Lower leg skin (tissue), 4 donors: ENCODE results near the gene DPEP2. TPM values are rescaled to one million over a fixed set of nuclear protein-coding genes. Genes with fewer than 3 reads are reported as not detected.
A peak's percentile ranks its signal among the peaks of the same experiment; 100 is the strongest.
"Not testable (repeated sequence)": the region's sequence is repeated elsewhere in the genome, so short reads cannot be mapped to it uniquely, and the experiment has no call there.

ENCODE experiments used
- DNase-seq, 2 donors: peaks; one replicate each; pipeline ENCODE4 v3.0.0-alpha.2; 2019; ENCODE audit warnings: low spot score in 2 of 2
- H3K4me3 ChIP-seq: fragments of 200-600 bp; sonication (generic); 2 replicates; pipeline ENCODE4 v1.5.1; 2017; ENCODE audit warnings: mild to moderate bottlenecking, low read depth; ENCODE audit not compliant: poor library complexity, severe bottlenecking
- POLR2A ChIP-seq, 2 donors: fragments of 450-650 bp; IDR thresholded peaks; one replicate each; pipeline ENCODE4 v1.6.1; 2016 to 2017; ENCODE audit warnings: antibody characterized with exemption in 2 of 2, mild to moderate bottlenecking in 1 of 2, moderate library complexity in 1 of 2
- WGBS, 2 donors: methylation state at CpG; one replicate each; pipeline ENCODE4 v1.1.5; 2018; 5-methylcytosine and 5-hydroxymethylcytosine counted together
- intact Hi-C: fragments of 100-400 bp; cut with DNase I; formaldehyde crosslinking; loops from one replicate; pipeline ENCODE4 v1.15.0; 2023; ENCODE audit warnings: low total_unique reads
- total RNA-seq, 4 donors: library from RNA; depleted of rRNA; stranded (reverse); fragments of >200 nt; gene quantifications; one replicate each; pipeline ENCODE4 v1.1.0, GENCODE V29; 2016
- TF ChIP-seq, protein P1 (sequence below), 3 donors: fragments of 450-650 bp; IDR thresholded peaks; one replicate each; pipeline ENCODE4 v1.5.1; 2016; ENCODE audit warnings: antibody characterized with exemption in 3 of 3, mild to moderate bottlenecking in 3 of 3, moderate library complexity in 2 of 3

The DPEP2 gene
- total RNA-seq, 4 donors from 2014 or later = 0.52 to 5.9 (median 1.7) TPM

DNA sequence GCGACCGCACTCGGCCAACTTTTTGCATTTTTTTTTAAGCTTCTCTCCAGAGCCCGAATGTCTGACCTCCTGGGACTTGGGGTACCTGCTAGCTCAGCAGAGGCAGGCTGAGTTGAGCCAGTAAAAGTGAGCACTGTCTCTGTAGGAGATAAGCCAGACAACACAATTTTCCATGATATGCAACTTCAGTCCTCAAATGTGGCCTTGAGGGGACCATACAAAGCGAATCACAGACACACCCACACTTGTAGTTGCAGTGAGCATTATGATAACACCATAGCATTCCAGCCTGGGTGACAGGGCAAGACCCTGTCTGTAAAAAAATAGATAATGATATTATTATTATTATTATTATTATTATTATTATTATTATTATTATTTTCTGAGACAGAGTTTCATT is 2.6 kb downstream of the DPEP2 start:
- intact Hi-C loops = loop anchor here (10.0 kb wide), 1 partner anchor 228 kb away; no protein-coding TSS in a partner anchor
- WGBS, 2 donors = 90 to 92% methylated on average over 5 of the region's 5 CpGs
- no peak overlapping the region for H3K4me3 ChIP-seq
- TF ChIP-seq POLR2A (IDR thresholded peaks at IDR 0.05) = no peak
- TF ChIP-seq, protein P1, sequence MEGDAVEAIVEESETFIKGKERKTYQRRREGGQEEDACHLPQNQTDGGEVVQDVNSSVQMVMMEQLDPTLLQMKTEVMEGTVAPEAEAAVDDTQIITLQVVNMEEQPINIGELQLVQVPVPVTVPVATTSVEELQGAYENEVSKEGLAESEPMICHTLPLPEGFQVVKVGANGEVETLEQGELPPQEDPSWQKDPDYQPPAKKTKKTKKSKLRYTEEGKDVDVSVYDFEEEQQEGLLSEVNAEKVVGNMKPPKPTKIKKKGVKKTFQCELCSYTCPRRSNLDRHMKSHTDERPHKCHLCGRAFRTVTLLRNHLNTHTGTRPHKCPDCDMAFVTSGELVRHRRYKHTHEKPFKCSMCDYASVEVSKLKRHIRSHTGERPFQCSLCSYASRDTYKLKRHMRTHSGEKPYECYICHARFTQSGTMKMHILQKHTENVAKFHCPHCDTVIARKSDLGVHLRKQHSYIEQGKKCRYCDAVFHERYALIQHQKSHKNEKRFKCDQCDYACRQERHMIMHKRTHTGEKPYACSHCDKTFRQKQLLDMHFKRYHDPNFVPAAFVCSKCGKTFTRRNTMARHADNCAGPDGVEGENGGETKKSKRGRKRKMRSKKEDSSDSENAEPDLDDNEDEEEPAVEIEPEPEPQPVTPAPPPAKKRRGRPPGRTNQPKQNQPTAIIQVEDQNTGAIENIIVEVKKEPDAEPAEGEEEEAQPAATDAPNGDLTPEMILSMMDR (IDR thresholded peaks at IDR 0.05) = no peak
- no peak for DNase-seq

DNA sequence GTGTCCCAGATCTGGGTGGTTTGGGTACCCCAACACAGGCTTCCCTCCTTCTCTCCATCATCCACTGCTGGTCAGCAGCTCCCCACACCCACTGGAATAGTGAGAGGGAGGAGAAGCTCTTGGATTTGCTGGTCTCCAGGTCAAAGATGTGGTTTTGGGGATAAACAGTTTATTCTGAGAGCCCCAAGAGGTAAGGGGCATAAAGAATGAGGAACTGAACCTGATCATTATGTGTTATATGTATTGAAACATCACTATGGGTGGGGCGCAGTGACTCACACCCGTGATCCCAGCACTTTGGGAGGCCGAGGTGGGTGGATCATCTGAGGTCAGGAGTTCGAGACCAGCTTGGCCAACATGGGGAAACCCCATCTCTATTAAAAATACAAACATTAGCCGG is 3.9 kb downstream of the DPEP2 start:
- H3K4me3 ChIP-seq = no peak overlapping the region
- no peak for TF ChIP-seq POLR2A (IDR thresholded peaks at IDR 0.05)
- TF ChIP-seq, protein P1 (IDR thresholded peaks at IDR 0.05) = no peak
- 62 to 65% methylated on average over 5 of the region's 5 CpGs for WGBS, 2 donors
- DNase-seq = no peak
- intact Hi-C loops = loop anchor here (10.0 kb wide), 1 partner anchor 229 kb away; no protein-coding TSS in a partner anchor

DNA sequence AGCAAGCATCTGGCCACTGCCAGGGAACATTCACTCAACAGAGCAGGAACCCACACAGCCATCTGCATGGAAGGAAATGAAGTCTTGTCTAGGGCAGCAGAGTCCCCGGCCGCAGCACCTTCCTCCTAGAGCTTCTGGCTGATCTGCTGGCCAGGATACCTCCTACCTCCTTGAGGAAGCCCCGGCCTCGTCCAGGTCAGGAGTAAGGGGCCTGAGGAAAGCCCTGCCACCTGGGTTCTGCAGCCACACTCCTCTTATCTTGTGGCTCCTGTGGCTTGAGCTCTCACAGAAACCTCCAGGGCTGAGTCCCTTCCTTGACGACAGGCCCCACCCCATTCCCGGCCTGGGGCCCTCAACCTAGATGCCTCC is 5.3 kb downstream of the DPEP2 start:
- intact Hi-C loops = loop anchor here (5.0 to 10.0 kb wide), 2 partner anchors 48 to 231 kb away; no protein-coding TSS in a partner anchor
- not testable (repeated sequence) for H3K4me3 ChIP-seq

DNA sequence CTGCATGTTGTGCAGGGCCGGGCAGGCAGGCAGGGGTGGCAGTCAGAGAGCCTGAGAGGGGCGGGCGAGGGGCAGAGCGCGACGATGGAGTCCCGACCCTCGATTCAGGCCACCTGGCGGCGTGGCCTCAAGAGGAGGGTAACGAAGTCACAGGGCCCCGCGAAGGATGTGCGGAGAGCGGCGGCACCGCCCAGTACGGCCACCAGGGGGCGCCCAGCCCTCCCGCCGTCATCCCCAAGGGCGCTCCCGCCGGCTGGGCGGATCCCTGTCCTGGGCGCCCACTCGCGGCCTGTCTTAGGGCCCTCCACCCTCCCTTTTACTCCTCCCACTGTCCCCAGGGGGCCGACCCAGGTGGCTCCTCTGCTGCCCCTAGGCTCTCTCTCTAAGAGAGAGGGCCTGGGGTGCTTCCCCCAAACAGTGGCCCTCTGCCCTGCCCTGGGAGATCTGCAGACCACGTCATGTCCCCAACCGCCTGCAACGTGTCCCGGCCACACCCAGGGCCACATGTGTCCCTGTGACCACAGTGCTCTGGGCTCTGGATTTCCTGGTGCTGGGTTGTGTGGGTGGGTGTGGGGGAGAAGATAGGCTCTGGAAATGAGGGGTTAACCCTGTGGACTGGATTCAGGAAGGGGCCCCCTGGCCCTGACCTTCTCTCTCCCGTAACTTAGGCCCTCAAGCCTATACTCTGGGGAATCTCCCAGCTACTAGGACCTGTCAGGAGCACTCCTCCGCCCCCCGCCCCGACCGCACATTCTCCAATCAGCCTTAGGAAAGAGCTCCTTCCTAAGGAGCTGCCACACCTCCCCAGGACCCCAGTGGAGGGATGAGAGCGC is 5.9 kb downstream of the DPEP2 start:
- intact Hi-C loops = loop anchor here (5.0 to 10.0 kb wide), 2 partner anchors 49 to 231 kb away; no protein-coding TSS in a partner anchor
- 11 to 15% methylated on average over 32 to 39 of the region's 39 CpGs for WGBS, 2 donors
- TF ChIP-seq, protein P1 (IDR thresholded peaks at IDR 0.05) = peak in 2 of 3 donors; percentile 94 to 99
- TF ChIP-seq POLR2A (IDR thresholded peaks at IDR 0.05) = no peak
- DNase-seq = peak; percentile 54 to 94
- H3K4me3 ChIP-seq = no peak overlapping the region

More for the DNA sequence above, 5.3 kb downstream of the DPEP2 start:
- 74 to 80% methylated on average over 2 of the region's 6 CpGs for WGBS, 2 donors
- not testable (repeated sequence) for DNase-seq

DNA sequence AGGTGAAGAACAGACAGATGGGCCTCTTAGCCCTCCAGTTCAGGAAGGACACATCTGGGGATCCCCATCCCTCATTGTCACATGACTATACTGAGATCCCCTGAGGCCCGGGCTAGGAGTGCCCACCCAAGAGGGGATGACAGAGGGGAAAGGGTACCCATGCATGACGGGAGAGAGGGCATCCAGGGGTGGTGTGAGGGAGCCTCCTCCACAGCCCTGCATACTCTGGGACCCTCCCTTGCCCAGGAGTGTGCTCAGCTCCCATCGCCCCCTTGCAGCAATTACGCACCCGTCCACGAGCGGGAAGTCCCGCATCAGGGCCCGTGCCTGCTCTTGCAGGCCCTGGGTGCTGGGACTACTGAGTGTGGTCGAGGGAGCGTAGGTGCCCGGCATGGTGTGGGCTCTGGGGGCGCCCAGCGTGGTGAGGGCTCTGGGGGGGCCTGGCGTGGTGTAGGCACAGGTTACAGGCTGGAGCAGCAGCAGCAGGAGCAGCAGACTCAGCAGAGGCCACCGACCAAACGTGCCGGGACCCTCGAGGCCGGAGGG is 6.5 kb downstream of the DPEP2 start:
- no peak overlapping the region for H3K4me3 ChIP-seq
- WGBS, 2 donors = 63 to 73% methylated on average over 9 to 20 of the region's 20 CpGs
- TF ChIP-seq POLR2A (IDR thresholded peaks at IDR 0.05) = no peak
- TF ChIP-seq, protein P1 (IDR thresholded peaks at IDR 0.05) = no peak
- intact Hi-C loops = loop anchor here (5.0 to 10.0 kb wide), 2 partner anchors 50 to 232 kb away; no protein-coding TSS in a partner anchor
- DNase-seq = peak in 1 of 2 donors; percentile 88

DNA sequence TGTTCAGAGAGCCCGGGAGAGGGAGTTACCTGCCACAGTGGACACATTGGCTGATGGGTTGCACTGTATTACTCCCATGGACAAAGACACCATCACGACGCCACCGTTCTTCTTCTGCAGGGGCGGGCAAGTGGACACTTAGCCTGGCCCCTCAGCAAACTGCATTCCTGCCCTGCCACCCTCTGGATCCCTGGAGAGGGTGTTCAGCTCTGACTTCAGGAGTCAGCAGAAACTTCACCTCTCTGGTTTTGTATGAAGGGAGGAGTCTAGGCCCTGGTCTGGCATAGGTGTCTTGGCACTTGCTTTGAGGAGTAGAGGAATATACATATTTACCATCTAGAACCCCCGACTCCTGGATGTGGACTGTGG is 9.3 kb downstream of the DPEP2 start:
- TF ChIP-seq POLR2A (IDR thresholded peaks at IDR 0.05) = no peak
- TF ChIP-seq, protein P1 (IDR thresholded peaks at IDR 0.05) = no peak
- DNase-seq = no peak
- WGBS, 2 donors = 89 to 96% methylated on average over 6 of the region's 6 CpGs
- intact Hi-C loops = loop anchor here (5.0 to 10.0 kb wide), 2 partner anchors 52 to 235 kb away; no protein-coding TSS in a partner anchor
- H3K4me3 ChIP-seq = no peak overlapping the region
